GM18511 (cell line): ENCODE results near the gene SRPK2.
"Not testable (repeated sequence)": the region's sequence is repeated elsewhere in the genome, so short reads cannot be mapped to it uniquely, and the experiment has no call there.

Source experiments
- ATAC-seq: cut with Tn5 transposase; IDR thresholded peaks from one replicate; pipeline ENCODE4 v1.9.1; 2021; ENCODE audit warnings: mild to moderate bottlenecking, moderate library complexity; ENCODE audit not compliant: unreplicated experiment

Gene SRPK2

GRCh38 chr7:105377903-105378302, 10.8 kb downstream of the SRPK2 start:
- ATAC-seq, result no peak

GRCh38 chr7:105376908-105377533, 11.7 kb downstream of the SRPK2 start:
- ATAC-seq, result no peak

- ATAC-seq, result no peak
Observed at GRCh38 chr7:105369944-105370343, 18.8 kb downstream of the SRPK2 start.

GRCh38 chr7:105367458-105367857, 21.3 kb downstream of the SRPK2 start:
- ATAC-seq, result no peak

GRCh38 chr7:105365541-105366534, 22.9 kb downstream of the SRPK2 start:
- ATAC-seq, result no peak

- ATAC-seq, result no peak
Observed at GRCh38 chr7:105364684-105365083, 24.0 kb downstream of the SRPK2 start.

GRCh38 chr7:105363657-105364056, 25.1 kb downstream of the SRPK2 start:
- not testable (repeated sequence) for ATAC-seq

- not testable (repeated sequence) for ATAC-seq
Observed at GRCh38 chr7:105362685-105363084, 26.0 kb downstream of the SRPK2 start.

GRCh38 chr7:105361995-105362394, 26.7 kb downstream of the SRPK2 start:
- ATAC-seq, result not testable (repeated sequence)

- ATAC-seq, result not testable (repeated sequence)
Observed at GRCh38 chr7:105360149-105360548, 28.6 kb downstream of the SRPK2 start.

GRCh38 chr7:105355701-105356100, 33.0 kb downstream of the SRPK2 start:
- no peak for ATAC-seq

- no peak for ATAC-seq
Observed at GRCh38 chr7:105354383-105354782, 34.3 kb downstream of the SRPK2 start.

GRCh38 chr7:105353752-105354328, 34.9 kb downstream of the SRPK2 start:
- ATAC-seq, result peak; percentile 39

- ATAC-seq, result no peak
Observed at GRCh38 chr7:105352901-105353668, 35.6 kb downstream of the SRPK2 start.

GRCh38 chr7:105352018-105352612, 36.6 kb downstream of the SRPK2 start:
- ATAC-seq, result peak; percentile 92

GRCh38 chr7:105350906-105351305, 37.8 kb downstream of the SRPK2 start:
- ATAC-seq, result no peak

GRCh38 chr7:105348177-105348576, 40.5 kb downstream of the SRPK2 start:
- not testable (repeated sequence) for ATAC-seq

GRCh38 chr7:105346593-105347322, 42.0 kb downstream of the SRPK2 start:
- no peak for ATAC-seq

GRCh38 chr7:105346138-105346537, 42.6 kb downstream of the SRPK2 start:
- no peak for ATAC-seq

GRCh38 chr7:105345725-105346124, 43.0 kb downstream of the SRPK2 start:
- ATAC-seq, result no peak
